ENCODE results near the gene C12orf43.

C12orf43 gene

GRCh38 chr12:120999191-121000120 is 16.8 kb downstream of the C12orf43 start:
- no peak for TF ChIP-seq GATA1 (IDR thresholded peaks at IDR 0.05; ENCODE audit: low read depth, low read length)
- DNase-seq = no peak

GRCh38 chr12:120998435-120998834 is 17.9 kb downstream of the C12orf43 start:
- no peak for DNase-seq
- TF ChIP-seq GATA1 (IDR thresholded peaks at IDR 0.05; ENCODE audit: low read depth, low read length) = no peak
- TF ChIP-seq POLR2A (IDR thresholded peaks at IDR 0.05; ENCODE audit: low read length) = no peak

GRCh38 chr12:120997448-120997847 is 18.8 kb downstream of the C12orf43 start:
- TF ChIP-seq POLR2A (IDR thresholded peaks at IDR 0.05; ENCODE audit: low read length) (no peak), GATA1 (IDR thresholded peaks at IDR 0.05; ENCODE audit: low read depth, low read length) (no peak)
- DNase-seq = no peak

- DNase-seq = no peak
- no peak for TF ChIP-seq POLR2A (IDR thresholded peaks at IDR 0.05; ENCODE audit: low read length)
- TF ChIP-seq GATA1 (IDR thresholded peaks at IDR 0.05; ENCODE audit: low read depth, low read length) = no peak
Measured at GRCh38 chr12:120996133-120996746, 20.0 kb downstream of the C12orf43 start.

DNA sequence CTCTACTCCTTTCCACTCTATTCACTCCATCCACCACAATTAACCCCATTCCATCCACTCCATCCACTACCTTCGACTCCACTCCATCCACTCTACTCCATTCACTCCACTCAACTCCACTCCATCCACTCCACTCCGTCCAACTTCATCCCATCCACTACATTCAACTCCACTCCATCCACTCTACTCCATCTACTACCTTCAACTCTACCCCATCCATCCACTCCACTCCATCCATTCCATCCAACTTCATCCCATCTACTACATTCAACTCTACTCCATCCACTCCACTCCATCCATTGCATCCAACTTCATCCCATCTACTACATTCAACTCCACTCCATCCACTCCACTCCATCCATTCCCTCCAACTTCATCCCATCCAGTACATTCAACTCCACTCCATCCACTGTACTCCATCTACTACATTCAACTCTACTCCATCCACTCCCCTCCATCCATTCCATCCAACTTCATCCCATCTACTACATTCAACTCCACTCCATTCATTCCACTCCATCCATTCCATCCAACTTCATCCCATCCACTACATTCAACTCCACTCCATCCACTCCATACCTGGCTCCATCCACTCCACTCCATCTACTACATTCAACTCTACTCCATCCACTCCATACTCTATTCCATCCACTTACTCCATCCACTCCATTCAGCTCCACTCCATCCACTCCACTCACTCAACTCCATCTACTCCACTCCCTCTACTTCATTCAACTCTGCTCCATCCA is 21.5 kb downstream of the C12orf43 start:
- TF ChIP-seq GATA1 (IDR thresholded peaks at IDR 0.05; ENCODE audit: low read depth, low read length) (no peak), POLR2A (IDR thresholded peaks at IDR 0.05; ENCODE audit: low read length) (no peak)
- DNase-seq = no peak

DNA sequence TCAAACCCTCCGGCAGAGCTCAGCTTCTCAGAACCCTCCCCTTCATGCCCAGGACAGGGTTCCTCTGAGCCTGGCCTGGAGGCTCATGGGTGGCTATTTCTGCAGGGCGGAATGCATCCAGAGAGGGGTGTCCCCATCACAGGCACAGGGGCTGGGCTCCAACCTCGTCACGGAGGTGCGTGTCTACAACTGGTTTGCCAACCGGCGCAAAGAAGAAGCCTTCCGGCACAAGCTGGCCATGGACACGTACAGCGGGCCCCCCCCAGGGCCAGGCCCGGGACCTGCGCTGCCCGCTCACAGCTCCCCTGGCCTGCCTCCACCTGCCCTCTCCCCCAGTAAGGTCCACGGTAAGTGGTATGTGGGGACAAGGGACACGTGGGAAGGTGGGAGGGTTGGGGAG is 22.2 kb downstream of the C12orf43 start:
- no peak for TF ChIP-seq GATA1 (IDR thresholded peaks at IDR 0.05; ENCODE audit: low read depth, low read length)
- TF ChIP-seq POLR2A (IDR thresholded peaks at IDR 0.05; ENCODE audit: low read length) = no peak

DNA sequence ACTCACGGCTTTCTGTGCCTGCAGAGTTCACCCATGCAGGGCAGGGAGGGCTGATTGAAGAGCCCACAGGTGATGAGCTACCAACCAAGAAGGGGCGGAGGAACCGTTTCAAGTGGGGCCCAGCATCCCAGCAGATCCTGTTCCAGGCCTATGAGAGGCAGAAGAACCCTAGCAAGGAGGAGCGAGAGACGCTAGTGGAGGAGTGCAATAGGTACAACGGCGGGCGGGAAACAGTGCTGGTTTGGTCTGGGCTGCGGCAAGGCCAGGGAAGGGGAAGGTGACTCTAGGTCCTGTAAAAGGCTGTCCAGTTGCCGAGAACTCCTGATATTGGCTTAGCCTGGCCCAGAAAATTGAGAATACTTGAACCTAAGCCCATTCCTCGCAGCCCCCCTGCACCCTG is 22.8 kb downstream of the C12orf43 start:
- TF ChIP-seq POLR2A (IDR thresholded peaks at IDR 0.05; ENCODE audit: low read length) = no peak
- no peak for TF ChIP-seq GATA1 (IDR thresholded peaks at IDR 0.05; ENCODE audit: low read depth, low read length)
- DNase-seq = no peak

More for the DNA sequence above, 22.2 kb downstream of the C12orf43 start:
- no peak for DNase-seq

DNA sequence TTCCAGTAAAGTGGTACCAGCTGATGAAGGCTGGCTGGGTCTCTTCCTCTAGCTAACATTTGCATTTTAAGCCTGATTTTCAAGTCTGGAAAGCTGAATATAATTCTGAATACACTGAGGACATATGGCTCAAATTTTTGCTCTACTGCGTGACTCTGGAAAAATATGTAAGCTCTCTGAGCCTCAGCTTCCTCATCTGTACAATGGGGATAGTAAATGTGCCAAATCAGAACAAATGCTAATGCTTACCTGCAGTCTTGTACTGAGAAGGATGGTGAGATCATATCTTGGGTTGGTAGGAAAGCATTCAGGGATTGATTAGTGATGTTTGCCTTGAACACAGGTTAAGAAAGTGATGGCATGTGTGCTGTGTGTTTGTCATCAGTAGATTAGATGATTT is 23.3 kb downstream of the C12orf43 start:
- no peak for DNase-seq
- no peak for TF ChIP-seq POLR2A (IDR thresholded peaks at IDR 0.05; ENCODE audit: low read length)
- TF ChIP-seq GATA1 (IDR thresholded peaks at IDR 0.05; ENCODE audit: low read depth, low read length) = no peak

- no peak for TF ChIP-seq GATA1 (IDR thresholded peaks at IDR 0.05; ENCODE audit: low read depth, low read length)
- DNase-seq = no peak
Measured at GRCh38 chr12:120991965-120992364, 24.3 kb downstream of the C12orf43 start.

DNA sequence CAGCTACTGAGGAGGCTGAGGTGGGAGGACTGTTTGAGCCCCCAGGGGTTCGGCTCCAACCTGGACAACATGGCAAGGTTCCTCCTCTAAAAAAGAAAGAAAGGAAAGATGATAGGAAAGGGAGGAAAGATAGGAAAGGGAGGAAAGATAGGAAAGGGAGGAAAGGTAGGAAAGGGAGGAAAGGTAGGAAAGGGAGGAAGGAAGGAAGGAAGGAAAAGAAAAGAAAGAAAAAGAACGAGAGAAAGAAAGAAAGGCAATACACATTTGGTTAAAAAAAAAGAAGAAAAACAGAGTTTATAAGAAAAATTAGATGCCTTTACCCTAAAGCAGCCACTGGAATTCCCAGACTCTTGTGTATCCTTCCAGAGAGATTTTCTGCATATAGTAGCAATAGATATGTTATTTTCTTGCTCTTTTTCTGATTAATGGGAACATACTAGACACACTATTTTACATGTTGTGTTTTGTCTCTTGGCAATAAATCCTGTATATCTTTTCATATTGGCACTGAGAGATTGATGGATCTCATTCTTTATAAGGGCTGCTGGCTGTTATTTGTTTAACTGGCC is 25.7 kb downstream of the C12orf43 start:
- TF ChIP-seq POLR2A (IDR thresholded peaks at IDR 0.05; ENCODE audit: low read length) = no peak
- TF ChIP-seq GATA1 (IDR thresholded peaks at IDR 0.05; ENCODE audit: low read depth, low read length) = no peak
- no peak for DNase-seq

GRCh38 chr12:120989687-120990086 is 26.6 kb downstream of the C12orf43 start:
- no peak for TF ChIP-seq GATA1 (IDR thresholded peaks at IDR 0.05; ENCODE audit: low read depth, low read length)
- no peak for TF ChIP-seq POLR2A (IDR thresholded peaks at IDR 0.05; ENCODE audit: low read length)
- no peak for DNase-seq

- DNase-seq = no peak
- TF ChIP-seq POLR2A (IDR thresholded peaks at IDR 0.05; ENCODE audit: low read length) = no peak
- TF ChIP-seq GATA1 (IDR thresholded peaks at IDR 0.05; ENCODE audit: low read depth, low read length) = no peak
Measured at GRCh38 chr12:120988658-120989057, 27.6 kb downstream of the C12orf43 start.

- TF ChIP-seq POLR2A (IDR thresholded peaks at IDR 0.05; ENCODE audit: low read length) (no peak), GATA1 (IDR thresholded peaks at IDR 0.05; ENCODE audit: low read depth, low read length) (no peak)
- no peak for DNase-seq
Measured at GRCh38 chr12:120988234-120988633, 28.1 kb downstream of the C12orf43 start.

- DNase-seq = peak in 1 of 2 experiments; percentile 22
- TF ChIP-seq POLR2A (IDR thresholded peaks at IDR 0.05; ENCODE audit: low read length) = no peak
- no peak for TF ChIP-seq GATA1 (IDR thresholded peaks at IDR 0.05; ENCODE audit: low read depth, low read length)
Measured at GRCh38 chr12:120984351-120984898, 31.9 kb downstream of the C12orf43 start.

All from erythroblast (primary cell).